Measurements from ENCODE around the gene ZNF699. TPM values are rescaled to one million over a fixed set of nuclear protein-coding genes. Genes with fewer than 3 reads are reported as not detected.

The ZNF699 gene
- total RNA-seq: 3.1 and 10.3 TPM in 2 replicates

GRCh38 chr19:9309139-9309973 lies at the start of gene ZNF699:
ZNF699 (minus strand) TSS chr19:9309838; CDS start chr19:9305119, 4,719 bp downstream.

DNA sequence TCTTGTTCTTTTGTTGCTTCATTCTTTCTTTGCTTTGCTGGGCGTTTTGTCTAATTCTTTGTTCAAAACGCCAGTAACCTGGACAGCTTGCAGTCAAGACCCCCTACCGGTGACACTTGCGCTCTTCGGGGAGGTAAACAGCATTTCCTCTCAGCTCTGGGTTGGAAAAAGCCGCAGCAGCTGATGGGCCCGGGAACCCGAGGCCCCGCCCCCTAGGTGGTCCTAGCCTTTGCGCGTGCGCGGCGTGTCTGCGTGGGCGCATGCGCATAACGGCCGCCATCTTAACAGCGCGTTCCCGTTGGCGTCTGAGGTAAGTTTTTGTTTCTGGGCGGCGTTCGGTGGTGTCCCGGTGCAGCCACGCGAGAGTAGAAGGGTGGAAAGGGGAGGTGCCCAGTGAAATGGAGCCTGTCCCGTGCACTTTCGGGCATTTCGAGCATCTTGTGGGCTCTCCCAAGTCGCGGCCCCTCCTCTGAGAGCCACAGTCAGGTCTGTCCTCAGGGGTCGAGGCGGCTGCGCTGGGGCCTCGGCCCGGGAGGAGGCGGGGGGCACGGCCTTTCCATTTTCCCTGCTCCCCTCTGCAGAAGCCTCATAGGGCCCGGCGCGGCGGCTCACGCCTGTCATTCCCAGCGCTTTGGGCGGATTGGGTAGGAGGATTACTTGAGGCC lies 14.4 kb upstream of the ZNF699 start, which contains the start of gene ZNF559:
ZNF559 (plus strand) TSS at position 261 of the 665 bp plus-strand sequence. CDS start 14,371 bp downstream, outside the sequence.

GRCh38 chr19:9250630-9251029 lies 59.0 kb downstream of the ZNF699 start, which contains the start of gene OR7E24:
OR7E24 (plus strand) TSS chr19:9250930; CDS start chr19:9251044, 114 bp downstream.

Other genes starting within 250 kb of the ZNF699 start
- not detected in 2 replicates for gene OR1M1, start 222.8 kb downstream of the ZNF699 start, total RNA-seq
- gene OR7G2, start 202.4 kb downstream of the ZNF699 start, total RNA-seq: not detected in 2 replicates
- gene OR7G1, start 194.1 kb downstream of the ZNF699 start, total RNA-seq: not detected in 2 replicates
- gene OR7G3, start 182.9 kb downstream of the ZNF699 start, total RNA-seq: not detected in 2 replicates
- 12.8 and 17.0 TPM in 2 replicates for gene ZNF317, start 169.4 kb downstream of the ZNF699 start, total RNA-seq
- gene OR7D2, start 130.9 kb downstream of the ZNF699 start, total RNA-seq: not detected in 2 replicates
- gene OR7D4, start 90.2 kb downstream of the ZNF699 start, total RNA-seq: not detected in 2 replicates
- not detected in 2 replicates for gene OR7E24, start 58.9 kb downstream of the ZNF699 start, total RNA-seq
- gene ZNF559, start 14.3 kb upstream of the ZNF699 start, total RNA-seq: 11.1 and 14.1 TPM in 2 replicates
- 0.72 and 1.2 TPM in 2 replicates for gene ZNF177, start 53.2 kb upstream of the ZNF699 start, total RNA-seq
- 8.3 and 8.7 TPM in 2 replicates for gene ZNF266, start 125.7 kb upstream of the ZNF699 start, total RNA-seq
- under 0.01 and 0.47 TPM in 2 replicates for gene ZNF560, start 188.8 kb upstream of the ZNF699 start, total RNA-seq
- 17.0 and 18.6 TPM in 2 replicates for gene ZNF426, start 228.8 kb upstream of the ZNF699 start, total RNA-seq

Measured in endothelial cell of coronary artery (primary cell).